ENCODE measurements around the gene INPP4B. TPM values are rescaled to one million over a fixed set of nuclear protein-coding genes. Genes with fewer than 3 reads are reported as not detected.
A peak's percentile ranks its signal among the peaks of the same experiment; 100 is the strongest.

INPP4B gene
- total RNA-seq, 1 donor from 2014 or later = 8.2 TPM

DNA sequence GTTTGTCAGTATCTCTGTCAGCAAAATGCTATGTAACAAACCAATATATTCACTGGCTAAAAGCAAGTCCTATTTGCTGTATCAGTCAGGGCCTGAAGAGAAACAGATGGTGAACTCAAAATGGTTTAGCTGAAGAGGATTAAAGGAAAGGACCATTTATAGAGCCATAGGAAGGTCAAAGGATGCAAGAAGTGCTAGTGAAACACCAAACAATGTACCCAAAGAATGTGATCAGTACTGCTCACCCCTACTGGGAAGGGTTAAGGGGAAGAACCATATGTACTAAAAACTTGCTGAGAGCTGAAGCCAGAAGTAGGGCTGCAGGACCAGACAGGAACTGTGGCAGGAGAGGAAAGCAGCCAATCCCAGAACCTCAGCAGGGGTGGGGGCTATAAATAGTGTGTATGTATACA, 479.3 kb downstream of the INPP4B start:
- DNase-seq (ENCODE audit: low spot score in 2 of 2) (no peak), FAIRE-seq (no peak)

DNA sequence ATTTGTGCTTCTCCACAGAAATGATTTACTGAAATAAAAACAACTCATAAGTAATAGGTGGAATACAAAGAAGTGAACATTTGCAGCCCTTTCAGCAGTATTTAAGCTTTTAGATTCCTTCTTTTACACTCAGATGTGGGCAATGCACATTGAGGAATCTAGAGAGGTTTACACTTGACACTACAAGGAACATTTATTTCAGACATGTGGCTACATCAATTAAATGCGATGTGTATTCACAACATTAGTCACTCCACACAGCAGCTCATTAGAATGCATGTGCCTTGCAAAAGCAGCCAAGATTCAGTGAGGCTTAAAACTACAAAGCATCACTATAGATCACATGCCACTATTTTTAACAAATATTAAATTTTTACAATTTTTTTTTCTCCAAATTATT, 480.7 kb downstream of the INPP4B start:
- no peak for FAIRE-seq
- no peak for DNase-seq (ENCODE audit: low spot score in 2 of 2)

DNA sequence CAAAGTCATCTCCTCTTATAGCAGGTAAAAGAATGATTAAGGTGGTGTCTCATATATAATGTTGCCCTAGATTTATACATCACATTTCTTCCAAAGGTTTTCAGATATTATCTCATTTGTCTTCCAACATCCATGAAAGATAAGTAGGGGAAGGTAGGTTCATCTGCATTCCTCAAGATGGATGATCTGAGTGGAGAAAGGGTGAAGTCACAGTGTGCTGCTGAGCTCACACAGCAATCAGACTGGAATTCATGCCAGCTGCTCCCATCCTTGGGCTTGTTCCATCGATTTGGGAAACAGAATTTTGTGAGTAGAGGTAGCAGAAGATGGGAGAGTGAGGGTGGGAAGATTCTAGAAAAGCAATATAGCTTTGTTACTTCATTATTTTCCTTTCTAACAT, 482.4 kb downstream of the INPP4B start:
- FAIRE-seq = no peak
- no peak for DNase-seq (ENCODE audit: low spot score in 2 of 2)

DNA sequence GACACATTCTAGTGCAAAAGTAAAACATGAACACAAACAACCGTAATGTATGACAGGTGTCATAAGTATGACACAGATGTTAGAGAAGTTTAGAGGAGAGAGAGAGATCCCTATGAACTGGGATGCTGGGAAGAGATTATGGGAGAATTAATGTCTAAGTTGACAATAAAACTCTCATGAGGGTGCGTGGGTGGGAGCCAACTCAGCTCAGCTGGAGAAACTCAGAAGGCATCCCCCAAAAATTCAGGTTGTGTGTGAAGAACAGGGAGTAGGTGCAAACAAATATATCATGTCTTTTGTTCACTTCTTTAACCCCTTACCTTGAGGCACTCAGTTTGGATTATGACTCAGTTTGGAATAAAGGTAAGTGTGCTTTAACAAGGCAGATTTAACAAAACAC, 484.1 kb downstream of the INPP4B start:
- DNase-seq (ENCODE audit: low spot score in 2 of 2) (no peak), FAIRE-seq (no peak)

DNA sequence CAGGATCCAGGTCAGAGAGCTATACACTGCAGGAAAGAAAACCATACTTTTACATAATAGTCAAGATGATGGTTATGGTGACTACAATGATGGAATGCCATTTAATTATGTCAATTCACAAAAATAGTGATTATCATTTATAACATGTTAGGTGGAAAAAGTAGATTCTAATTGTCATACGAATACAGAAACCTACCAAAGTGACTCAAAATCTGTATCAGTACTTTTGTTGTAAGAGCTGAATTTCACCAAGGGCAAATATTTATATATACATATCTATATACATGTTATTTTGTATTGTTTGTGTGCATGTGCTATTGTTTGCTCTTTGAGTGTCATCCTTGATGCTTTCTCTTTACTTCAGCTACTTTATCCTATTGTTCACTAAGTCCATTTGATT, 485.4 kb downstream of the INPP4B start:
- FAIRE-seq (no peak), DNase-seq (ENCODE audit: low spot score in 2 of 2) (no peak)

DNA sequence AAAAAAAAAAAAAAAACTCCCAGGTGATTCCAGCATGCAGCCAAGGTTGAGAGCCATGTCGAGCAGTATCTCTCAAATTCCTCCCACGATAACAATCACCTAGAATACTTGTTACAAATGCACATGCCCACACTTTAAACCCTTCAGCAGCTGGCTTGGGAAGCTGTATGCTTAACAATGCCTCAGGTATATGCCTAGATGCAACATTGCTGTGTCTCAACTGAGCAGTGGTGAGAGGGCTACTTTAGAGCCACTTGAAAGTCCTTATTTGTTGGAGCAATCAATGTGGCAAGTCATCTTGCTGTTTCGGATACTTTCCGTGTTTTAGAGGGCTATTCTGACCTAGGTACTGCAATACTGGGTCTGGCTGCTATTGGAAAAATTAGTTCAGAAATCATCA, 487.4 kb downstream of the INPP4B start:
- DNase-seq (ENCODE audit: low spot score in 2 of 2) (no peak), FAIRE-seq (no peak)

DNA sequence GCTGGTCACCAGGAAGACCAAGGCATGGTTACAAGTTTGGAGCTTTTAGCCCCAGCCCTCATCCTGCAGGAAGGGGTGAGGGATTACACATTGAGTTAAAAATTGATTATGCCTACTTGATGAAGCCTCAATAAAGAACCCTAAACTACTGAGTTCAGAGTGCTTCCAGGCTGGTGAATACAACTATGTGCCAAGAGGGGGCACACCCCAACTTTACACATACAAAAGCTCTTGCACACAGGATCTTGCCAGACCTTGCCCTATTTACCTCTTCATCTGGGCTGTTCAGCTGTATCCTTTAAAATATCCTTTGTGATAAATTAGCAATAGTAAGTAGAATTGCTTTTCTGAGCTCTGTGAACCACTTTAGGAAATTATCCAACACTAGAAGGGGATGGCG, 489.3 kb downstream of the INPP4B start:
- no peak for FAIRE-seq
- no peak for DNase-seq (ENCODE audit: low spot score in 2 of 2)

DNA sequence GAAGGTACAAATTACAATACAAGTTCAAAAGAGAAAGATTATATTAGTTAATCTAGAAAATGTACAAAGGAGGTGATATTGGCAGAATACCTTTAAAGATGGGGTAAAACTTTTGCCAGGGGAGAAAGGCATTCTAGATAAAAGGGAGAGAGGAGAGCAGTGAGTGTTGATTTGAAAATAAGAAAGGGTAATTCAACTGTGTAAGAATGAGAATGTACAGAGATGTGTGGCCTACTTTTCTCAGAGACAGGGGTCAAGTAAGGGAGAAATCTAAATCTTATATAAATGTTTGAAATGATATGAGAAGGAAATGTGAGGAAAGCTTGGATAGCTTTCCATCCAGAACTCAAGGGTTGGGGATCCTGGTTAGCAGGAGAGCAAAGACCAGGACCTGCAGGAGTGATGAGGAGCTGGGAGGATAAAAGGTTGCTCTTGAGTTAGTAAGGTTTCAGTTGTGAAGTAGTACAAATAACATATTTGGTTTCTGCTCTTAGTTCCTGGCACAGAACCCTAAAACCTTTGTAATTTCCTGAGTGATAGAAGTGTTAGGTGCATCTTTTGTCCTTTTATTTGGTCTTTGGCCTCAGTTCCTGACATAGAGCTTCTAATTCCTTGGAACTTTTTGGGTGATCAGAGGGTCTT, 489.9 kb downstream of the INPP4B start:
- no peak for FAIRE-seq
- DNase-seq (ENCODE audit: low spot score in 2 of 2) = no peak

DNA sequence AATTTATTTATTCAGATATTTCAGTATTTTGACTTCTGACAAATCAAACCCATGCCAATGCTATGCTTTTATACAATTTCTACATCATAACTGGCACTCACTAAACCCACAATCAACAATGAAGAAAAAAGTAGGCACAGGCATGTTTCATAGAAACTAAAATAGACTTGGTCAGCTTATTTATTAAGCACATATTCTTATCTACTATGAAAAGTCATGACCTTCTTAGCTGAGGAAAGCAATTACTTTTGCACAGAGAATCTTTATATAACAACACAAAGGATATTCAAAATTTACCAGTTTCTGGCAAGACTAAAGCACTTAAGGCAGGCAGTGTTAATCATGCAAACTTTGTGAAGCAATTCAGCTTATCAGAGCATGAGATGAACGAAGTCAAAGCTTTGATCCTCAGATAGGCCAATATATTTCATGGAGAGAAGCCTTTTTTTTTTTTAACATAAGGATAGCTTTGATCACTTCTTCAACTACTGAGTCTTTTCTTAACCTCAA, 490.6 kb downstream of the INPP4B start:
- DNase-seq (ENCODE audit: low spot score in 2 of 2) (no peak), FAIRE-seq (no peak)

DNA sequence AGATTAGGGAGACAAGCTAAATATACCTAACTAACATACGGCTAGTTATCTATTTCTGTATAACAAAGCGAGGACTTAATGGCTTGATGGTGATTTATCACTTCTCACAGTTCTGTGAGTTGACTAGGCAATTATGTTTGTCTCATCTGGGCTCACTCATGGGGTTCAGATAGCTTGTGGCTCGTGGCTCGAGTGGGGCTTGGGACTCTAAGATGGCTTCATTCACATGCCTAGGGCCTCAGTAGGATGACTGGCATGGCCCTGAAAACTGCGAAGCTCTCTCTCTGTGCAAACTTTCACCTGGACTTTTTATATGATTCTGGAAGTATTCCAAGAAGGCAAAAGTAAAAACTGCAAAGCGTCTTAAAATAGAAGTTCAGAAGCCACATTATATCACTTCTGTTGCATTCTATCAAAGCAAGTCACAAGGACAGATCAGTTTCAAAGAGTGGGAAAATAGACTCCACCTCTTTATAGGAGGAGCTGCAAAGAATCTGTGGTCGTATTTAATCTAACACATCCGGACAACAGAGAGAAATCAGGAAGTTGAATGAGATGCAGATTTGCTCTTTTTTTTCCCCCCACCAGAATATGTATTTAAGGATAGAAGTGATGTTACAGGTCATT, 491.2 kb downstream of the INPP4B start:
- FAIRE-seq (no peak), DNase-seq (ENCODE audit: low spot score in 2 of 2) (no peak)

DNA sequence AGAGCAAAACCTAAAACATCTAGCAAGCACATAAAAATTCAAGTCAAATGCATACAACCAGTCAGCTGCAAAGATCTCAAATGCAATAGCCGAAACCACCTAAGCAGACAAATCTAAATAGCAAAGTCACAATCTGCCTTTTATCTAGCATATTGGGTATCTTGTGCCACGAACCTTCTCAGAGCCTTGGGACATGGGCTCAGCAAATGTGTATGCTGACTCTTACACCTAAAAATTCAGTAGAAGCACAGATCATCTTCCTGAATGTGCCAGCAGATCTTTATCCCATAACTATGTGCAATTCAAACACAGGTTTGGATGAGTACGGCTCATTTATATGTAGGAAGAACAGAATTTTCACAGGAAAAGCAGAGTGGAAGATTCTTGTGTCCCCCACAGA, 492.1 kb downstream of the INPP4B start:
- FAIRE-seq (no peak), DNase-seq (ENCODE audit: low spot score in 2 of 2) (no peak)

DNA sequence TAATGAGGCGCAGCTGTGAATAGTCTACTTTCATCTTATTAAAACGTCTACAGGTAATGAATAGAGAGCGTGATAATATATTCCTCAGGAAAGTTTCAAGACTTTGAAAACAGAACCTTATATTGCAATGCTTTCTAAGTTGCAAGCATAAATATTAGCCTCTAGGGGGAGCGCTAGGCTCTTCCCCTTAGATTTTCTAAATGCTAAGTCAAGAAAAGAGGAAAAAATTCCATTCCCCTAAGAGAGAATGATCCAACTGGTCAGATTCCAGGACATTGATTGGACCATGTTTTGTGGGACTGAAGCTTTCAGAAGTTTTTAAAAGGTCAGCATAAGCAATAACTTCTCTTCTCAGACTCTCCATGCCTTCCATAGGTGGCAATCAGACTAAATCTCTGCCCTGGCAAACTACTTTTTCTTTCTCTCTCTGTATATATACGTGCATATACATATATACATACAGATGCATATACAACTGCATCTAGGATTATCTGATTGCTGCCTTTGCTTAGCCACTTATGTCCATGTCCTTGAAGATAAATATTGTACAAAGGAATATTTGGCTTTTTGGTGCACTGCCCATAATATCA, 492.9 kb downstream of the INPP4B start:
- peak; percentile 56 for FAIRE-seq

DNA sequence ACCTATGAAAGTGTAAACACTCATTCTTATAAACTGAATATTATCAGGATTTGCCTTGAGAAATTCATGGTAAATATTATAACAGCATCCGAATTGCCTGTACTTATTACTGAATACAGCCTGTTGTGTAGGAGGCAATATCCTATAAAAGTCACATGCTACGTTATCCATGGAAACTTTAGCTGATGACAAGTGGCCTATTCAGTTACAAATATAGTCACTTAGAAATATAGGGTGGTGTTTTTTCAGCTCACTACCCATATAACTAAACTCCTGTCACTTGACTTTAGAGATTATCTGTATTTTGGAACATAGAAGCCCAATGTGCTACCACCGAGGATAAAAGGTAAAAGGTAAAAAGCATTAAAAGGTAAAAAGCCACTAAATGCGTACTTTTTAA, 493.4 kb downstream of the INPP4B start:
- FAIRE-seq (no peak), DNase-seq (ENCODE audit: low spot score in 2 of 2) (no peak)

More for the DNA sequence above, 492.9 kb downstream of the INPP4B start:
- DNase-seq (ENCODE audit: low spot score in 2 of 2) = peak in 1 of 2 donors; percentile 8

DNA sequence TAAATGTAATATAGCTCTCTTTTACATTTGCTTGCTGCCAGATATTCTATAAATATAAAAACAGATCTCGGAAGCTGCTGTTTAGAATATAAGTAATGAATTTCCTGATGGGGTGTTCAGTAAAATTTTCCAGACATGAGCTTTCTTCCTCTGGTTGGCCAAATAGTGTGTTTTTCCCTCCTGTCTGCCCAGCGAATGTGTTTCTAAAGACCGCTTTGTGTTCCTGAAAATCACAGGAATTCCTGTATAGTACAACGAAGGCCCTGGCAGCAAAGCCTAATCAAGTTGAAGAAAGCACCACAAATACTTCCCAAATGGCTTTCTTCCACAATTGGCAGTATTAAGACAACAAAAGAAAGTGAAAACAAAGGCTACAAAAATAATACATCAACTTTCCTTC, 494.1 kb downstream of the INPP4B start:
- FAIRE-seq = no peak
- DNase-seq (ENCODE audit: low spot score in 2 of 2) = no peak

DNA sequence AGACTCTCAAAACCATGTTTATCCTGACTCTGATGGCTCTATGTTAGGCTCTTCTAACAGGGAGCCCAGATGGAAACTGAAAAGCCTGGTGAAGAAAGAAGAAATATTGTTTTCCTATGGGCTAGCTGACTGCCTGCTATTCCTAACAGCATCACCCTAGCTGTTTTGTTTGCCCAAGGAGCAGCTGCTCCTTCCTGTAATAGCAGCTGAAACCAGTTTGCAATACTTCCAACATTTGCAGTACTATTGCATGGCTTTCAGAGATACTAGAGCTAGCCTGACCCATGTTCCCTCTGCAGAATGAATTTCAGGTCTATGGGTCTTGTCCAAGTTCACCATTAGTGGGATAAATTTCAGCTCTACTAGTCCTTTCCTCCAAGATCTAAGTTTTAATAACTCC, 495.2 kb downstream of the INPP4B start:
- DNase-seq (ENCODE audit: low spot score in 2 of 2) (no peak), FAIRE-seq (no peak)

DNA sequence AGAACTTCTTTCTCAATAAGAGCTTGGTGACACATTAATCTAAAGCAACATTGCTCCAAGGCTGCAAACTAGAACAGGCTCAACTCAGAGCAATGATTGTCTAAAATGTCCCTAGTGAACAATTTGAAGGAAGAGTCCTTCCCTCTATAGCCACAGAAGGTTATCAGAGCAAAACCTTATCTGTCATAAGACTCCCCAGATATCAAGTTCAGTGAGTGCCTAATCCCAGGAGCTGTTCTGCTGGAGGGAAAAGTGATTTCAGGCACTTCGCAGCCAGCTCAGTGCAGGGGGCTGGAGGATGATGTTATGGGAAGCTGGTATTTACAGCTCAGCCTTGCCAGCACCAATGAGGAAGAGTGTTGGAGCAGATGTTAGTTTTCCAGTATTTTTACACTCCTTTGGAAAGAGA, 497.5 kb downstream of the INPP4B start:
- DNase-seq (ENCODE audit: low spot score in 2 of 2) = no peak
- FAIRE-seq = no peak

DNA sequence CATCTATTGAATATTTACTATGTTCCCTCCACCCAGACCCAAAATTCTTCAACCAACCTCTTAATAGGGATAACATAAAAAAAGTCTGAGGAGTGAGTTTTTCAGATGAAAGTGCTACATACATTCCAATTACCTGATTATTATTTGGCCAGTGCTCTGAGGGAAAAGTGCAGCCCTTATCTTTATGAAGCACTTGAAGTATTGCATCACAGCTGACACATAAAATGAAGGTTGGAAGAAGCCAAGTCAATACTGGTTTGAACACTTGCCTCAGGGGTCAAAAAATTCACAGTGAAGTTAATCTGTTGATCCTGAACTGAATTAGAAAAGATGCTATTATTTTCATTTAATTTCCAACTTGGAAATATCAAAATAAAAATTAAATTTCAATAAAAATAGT, 498.9 kb downstream of the INPP4B start:
- peak; percentile 63 for FAIRE-seq
- no peak for DNase-seq (ENCODE audit: low spot score in 2 of 2)

DNA sequence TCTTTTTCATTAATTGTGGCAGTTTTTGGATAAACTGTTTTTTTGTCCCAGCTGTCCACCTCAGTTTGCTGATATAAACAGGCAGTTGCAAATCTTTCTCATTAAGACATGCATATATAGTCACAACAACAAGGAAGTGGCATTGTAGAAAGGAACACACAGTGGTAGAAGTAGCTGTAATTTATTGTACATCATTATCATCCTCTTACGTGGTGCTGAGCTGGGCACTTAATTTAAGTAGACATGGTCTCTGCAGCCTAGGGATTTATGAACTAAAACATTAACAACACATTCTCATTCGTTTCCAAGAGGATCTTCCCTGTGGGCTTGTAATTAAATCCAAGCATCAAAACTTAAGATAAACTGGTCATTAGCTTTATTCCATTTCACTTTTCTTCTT, 500.2 kb downstream of the INPP4B start:
- FAIRE-seq (no peak), DNase-seq (ENCODE audit: low spot score in 2 of 2) (no peak)

DNA sequence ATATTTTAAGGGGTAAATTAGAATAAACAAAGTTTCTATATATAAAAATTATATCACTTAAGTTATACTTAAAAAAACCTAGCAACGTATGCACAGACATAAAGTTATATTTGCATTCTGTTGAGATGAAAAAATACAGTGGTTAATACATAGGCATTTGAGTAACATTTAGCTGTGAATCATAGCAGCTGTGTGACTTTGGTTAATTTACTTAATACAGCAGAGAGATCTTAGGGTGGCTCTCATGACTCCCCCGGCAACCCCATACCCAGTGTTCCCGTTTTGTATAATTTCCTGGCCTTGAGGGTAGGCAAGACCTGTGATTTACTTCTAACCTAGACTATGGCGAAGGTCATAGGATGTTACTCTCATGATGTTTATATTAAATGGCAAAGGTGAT, 504.8 kb downstream of the INPP4B start:
- FAIRE-seq (no peak), DNase-seq (ENCODE audit: low spot score in 2 of 2) (no peak)

DNA sequence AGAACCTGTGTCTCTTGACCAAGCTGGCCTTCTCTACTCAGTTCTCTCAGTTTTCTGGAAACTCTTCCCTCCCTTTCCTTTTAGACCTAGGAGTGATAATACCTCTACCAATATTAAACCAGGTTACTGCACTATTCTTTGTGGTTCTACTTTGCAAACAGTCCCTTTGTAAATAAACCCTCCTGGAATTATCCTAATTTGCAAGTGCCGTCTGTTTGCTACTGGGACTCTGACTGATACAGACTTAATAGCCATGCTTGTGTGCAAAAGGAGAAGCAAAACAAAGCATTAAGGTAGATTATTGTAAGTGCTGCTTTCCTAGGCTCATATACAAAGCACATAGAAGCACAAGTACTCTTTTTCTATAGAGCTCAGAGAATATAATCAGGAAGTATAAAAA, 507.0 kb downstream of the INPP4B start:
- FAIRE-seq = no peak
- no peak for DNase-seq (ENCODE audit: low spot score in 2 of 2)

DNA sequence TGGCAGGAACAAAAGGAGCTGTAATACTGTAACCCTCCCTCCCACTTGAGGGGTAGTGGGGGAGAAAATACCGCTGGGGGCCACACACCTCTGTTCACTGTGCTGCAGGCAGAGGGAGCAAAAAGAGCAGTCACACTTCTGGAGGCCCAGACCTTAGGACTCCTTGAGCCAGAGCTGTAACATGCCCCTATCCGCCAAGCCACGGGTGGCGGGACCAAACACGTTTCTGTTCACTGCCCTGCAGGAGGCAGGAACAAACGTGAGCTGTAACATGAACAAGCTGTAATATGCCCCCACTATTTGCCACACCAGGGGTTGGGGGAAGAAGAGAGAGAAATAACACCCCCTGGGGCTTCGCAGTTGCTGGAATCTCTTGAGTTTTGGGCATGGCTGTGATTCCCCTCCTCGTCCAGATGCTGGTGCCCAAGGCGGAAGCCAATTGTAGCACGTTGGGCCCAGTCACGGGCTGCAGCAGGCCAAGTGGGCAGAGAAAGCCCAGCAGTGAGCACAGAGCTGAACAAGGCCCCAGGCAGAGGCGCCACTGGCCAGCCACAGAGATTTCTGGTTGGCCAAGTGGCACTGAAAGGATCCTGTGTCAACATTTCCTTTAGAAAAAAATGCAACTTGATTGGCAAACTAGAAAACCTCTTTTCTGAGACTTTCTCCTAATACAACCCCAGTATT, 509.7 kb downstream of the INPP4B start:
- FAIRE-seq = no peak
- DNase-seq (ENCODE audit: low spot score in 2 of 2) = no peak
